ENCODE results near the gene GNAS-AS1. TPM values are rescaled to one million over a fixed set of nuclear protein-coding genes. Genes with fewer than 3 reads are reported as not detected.

The GNAS-AS1 gene
- total RNA-seq, 1 experiment from 2014 or later: 4.0 TPM

DNA sequence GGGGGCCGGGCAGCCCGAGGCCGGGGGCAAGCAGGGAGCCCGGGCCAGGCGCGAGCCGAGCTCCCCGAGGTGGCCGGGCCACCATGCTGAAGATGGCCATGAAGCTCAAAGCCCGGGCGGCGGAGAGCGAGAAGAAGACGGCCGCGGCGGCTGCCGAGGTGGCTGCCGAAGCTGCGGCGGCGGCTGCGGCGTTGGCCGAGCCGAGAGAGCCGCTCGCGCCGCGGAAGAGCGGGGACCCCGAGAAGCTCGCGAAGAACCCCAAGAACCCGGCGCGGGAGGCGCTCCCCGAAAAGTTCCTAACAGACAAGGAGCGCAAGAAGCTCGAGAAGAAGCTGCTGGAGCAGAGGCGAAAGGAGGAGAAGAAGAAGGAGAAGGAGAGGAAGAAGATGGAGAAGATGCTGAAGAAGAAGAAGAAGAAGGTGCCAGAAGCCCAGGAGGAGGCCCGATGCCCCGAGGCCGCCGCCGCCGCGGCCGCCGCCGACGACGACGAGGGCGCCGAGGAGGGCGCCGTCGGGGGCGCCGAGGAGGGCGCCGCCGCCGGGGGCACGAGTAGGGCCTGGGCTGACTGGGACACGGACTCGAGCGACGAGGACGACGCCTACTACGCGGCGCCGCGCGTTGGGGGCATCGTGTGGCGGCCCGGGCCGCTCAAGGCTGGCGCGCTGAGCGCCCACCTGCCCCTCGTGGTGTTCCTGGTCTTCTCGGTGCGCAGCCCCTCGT is 39.3 kb upstream of the GNAS-AS1 start:
- Histone ChIP-seq H3K27me3 (ENCODE audit: low read length) (no peaks in the 10 kb centered on the region), H3K4me3 (ENCODE audit: low read length) (peak overlapping the region; percentile 74), H3K9me2 (replicated peaks; ENCODE audit: insufficient read depth, low read length) (no peaks in the 10 kb centered on the region), H3K4me2 (ENCODE audit: low read depth, low read length, poor library complexity, severe bottlenecking) (peak overlapping the region; percentile 93), H3K9me3 (ENCODE audit: low read length) (no peaks in the 10 kb centered on the region), H3K27ac (ENCODE audit: low read length) (peak overlapping the region; percentile 85), H3K4me1 (ENCODE audit: low read length) (peaks cover 37% of the 10 kb centered on the region), H4K20me1 (ENCODE audit: insufficient read depth, low read depth, low read length) (peaks cover 16% of the 10 kb centered on the region), H3K9ac (ENCODE audit: low read length) (peak overlapping the region; percentile 86), H3K36me3 (ENCODE audit: insufficient read depth, low read length) (peaks cover 9% of the 10 kb centered on the region; the same call in 1 of the 2 replicates), H2AFZ (ENCODE audit: low read length) (no peak overlapping the region; the same call in 1 of the 2 replicates), H3K79me2 (ENCODE audit: low read length) (peaks cover 47% of the 10 kb centered on the region)
- DNase-seq: no peak

DNA sequence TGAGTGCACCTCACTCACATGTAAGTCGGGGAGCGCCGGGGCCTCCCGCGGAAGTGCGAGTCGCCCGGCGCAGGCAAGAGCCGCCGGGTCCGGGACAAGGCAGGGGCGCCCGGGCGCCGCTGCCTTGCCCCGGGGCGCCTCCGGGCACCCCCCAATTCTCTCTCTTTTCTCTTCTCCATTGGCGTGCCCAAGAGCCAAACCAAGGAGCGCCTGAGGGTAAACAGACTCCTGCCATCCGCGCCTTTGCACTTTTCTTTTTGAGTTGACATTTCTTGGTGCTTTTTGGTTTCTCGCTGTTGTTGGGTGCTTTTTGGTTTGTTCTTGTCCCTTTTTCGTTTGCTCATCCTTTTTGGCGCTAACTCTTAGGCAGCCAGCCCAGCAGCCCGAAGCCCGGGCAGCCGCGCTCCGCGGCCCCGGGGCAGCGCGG is 38.6 kb upstream of the GNAS-AS1 start:
- peaks cover 3% of the 10 kb centered on the region; the same call in 1 of the 2 replicates for H3K36me3 ChIP-seq (ENCODE audit: insufficient read depth, low read length)

DNA sequence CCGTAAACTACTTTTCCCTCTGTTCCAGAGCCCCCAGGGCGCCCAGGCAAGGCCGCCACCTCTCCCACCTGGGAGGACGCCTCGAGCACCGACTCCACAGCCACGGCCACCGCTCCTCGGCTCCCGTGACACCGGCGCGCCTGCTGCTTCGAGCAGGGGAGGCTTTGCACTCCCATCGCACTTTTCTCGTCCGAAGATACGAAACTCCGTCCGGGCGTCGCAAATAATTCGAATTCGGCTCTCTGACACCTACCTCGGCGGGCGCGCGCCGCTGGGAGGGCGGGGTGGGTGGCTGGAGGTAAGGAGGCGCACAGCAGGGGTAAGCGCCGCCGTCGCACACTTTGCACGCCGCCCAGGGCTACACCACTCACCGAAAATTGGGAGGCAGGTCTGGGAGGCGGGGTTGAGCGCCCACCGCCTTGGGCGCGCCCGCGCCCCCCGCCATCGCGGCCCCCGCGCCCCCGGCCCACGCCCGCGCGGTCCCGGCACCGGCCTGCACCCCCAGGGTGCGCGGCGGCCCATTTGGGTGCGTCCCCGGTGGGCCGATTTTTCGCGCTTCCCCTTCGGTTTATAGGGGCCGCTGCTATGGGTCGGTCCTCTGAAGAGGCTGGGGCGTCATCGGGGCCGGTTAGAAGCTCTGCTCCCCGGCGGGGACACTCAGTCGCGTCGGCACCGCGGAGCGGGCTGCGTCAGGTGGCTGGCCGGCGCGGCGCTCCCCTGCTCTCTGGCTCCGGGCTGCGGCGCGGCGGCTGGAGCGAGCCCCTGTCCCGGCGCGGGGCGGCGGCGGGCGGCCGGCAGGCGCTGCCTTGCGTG is 38.0 kb upstream of the GNAS-AS1 start:
- Histone ChIP-seq H3K9ac (ENCODE audit: low read length) (peak overlapping the region; percentile 86), H3K79me2 (ENCODE audit: low read length) (peaks cover 35% of the 10 kb centered on the region), H4K20me1 (ENCODE audit: insufficient read depth, low read depth, low read length) (peaks cover 4% of the 10 kb centered on the region; the same call in 1 of the 2 replicates), H3K27me3 (ENCODE audit: low read length) (no peaks in the 10 kb centered on the region), H3K4me2 (ENCODE audit: low read depth, low read length, poor library complexity, severe bottlenecking) (peak overlapping the region; percentile 93), H3K9me2 (replicated peaks; ENCODE audit: insufficient read depth, low read length) (no peaks in the 10 kb centered on the region), H3K4me1 (ENCODE audit: low read length) (peaks cover 25% of the 10 kb centered on the region), H3K4me3 (ENCODE audit: low read length) (peak overlapping the region; percentile 87), H3K36me3 (ENCODE audit: insufficient read depth, low read length) (no peaks in the 10 kb centered on the region), H3K27ac (ENCODE audit: low read length) (no peak overlapping the region), H3K9me3 (ENCODE audit: low read length) (no peaks in the 10 kb centered on the region), H2AFZ (ENCODE audit: low read length) (0 out of 2 replicates have a peak overlapping the region, but pooled peaks have one; percentile 56)
- DNase-seq: peak; percentile 91

More for the DNA sequence above, 38.6 kb upstream of the GNAS-AS1 start:
- peak overlapping the region; percentile 93 for H3K4me2 ChIP-seq (ENCODE audit: low read depth, low read length, poor library complexity, severe bottlenecking)
- H3K9ac ChIP-seq (ENCODE audit: low read length): peak overlapping the region; percentile 86
- H3K27ac ChIP-seq (ENCODE audit: low read length): peak overlapping the region; percentile 85
- peaks cover 31% of the 10 kb centered on the region for H3K4me1 ChIP-seq (ENCODE audit: low read length)
- no peaks in the 10 kb centered on the region for H3K9me2 ChIP-seq (replicated peaks; ENCODE audit: insufficient read depth, low read length)
- H3K79me2 ChIP-seq (ENCODE audit: low read length): peaks cover 41% of the 10 kb centered on the region
- H3K4me3 ChIP-seq (ENCODE audit: low read length): peak overlapping the region; percentile 74
- H2AFZ ChIP-seq (ENCODE audit: low read length): no peak overlapping the region
- no peak for DNase-seq
- H3K9me3 ChIP-seq (ENCODE audit: low read length): no peaks in the 10 kb centered on the region
- H3K27me3 ChIP-seq (ENCODE audit: low read length): no peaks in the 10 kb centered on the region
- peaks cover 10% of the 10 kb centered on the region for H4K20me1 ChIP-seq (ENCODE audit: insufficient read depth, low read depth, low read length)

DNA sequence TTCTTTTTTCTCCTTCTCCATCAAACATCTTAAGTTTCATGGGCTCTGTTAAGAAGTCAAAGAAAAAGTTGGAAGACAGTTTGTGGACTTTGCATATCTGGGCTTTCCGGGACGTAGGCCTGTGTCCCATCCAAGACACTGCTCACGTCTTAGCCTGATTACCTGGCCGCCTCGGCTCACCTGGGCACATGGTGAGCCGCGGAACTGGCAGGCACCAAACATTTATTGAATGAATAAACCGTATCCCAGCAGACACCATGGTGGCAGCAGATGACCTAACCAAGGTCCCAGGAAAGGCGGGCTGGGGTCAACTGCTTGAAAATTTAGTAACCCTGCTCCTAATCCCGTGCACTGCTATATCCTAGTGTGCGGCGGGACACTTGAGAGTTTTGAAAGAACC is 37.4 kb upstream of the GNAS-AS1 start:
- Histone ChIP-seq H4K20me1 (ENCODE audit: insufficient read depth, low read depth, low read length) (no peaks in the 10 kb centered on the region), H2AFZ (ENCODE audit: low read length) (0 out of 2 replicates have a peak overlapping the region, but pooled peaks have one; percentile 56)

DNA sequence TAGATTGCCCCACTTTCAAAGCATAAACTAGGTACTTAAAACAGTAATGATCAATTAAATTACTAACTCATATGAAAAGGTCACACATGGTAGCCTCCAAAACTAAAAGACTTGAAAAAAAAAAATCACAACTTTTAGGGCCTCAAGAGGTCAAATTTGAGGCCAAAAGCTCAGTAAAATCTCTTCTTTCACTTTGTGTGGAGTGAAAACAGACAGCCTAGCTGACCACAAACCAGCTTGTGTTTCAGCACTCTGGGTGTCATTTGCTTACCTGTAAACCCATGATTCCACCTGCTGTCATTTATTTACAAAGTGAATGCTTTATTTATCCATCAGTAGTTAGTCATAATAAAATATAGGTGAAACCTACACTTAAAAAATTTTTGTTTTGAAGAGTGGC is 35.8 kb upstream of the GNAS-AS1 start:
- Histone ChIP-seq H3K27ac (ENCODE audit: low read length) (no peak overlapping the region), H3K9me3 (ENCODE audit: low read length) (no peaks in the 10 kb centered on the region), H3K4me1 (ENCODE audit: low read length) (peaks cover 13% of the 10 kb centered on the region), H3K27me3 (ENCODE audit: low read length) (no peaks in the 10 kb centered on the region), H3K9ac (ENCODE audit: low read length) (no peak overlapping the region), H3K9me2 (replicated peaks; ENCODE audit: insufficient read depth, low read length) (no peaks in the 10 kb centered on the region), H3K79me2 (ENCODE audit: low read length) (peaks cover 16% of the 10 kb centered on the region), H2AFZ (ENCODE audit: low read length) (no peak overlapping the region), H3K4me2 (ENCODE audit: low read depth, low read length, poor library complexity, severe bottlenecking) (no peak overlapping the region), H3K4me3 (ENCODE audit: low read length) (no peak overlapping the region), H3K36me3 (ENCODE audit: insufficient read depth, low read length) (no peaks in the 10 kb centered on the region), H4K20me1 (ENCODE audit: insufficient read depth, low read depth, low read length) (no peaks in the 10 kb centered on the region)
- no peak for DNase-seq

More for the DNA sequence above, 37.4 kb upstream of the GNAS-AS1 start:
- Histone ChIP-seq H3K27ac (ENCODE audit: low read length) (no peak overlapping the region), H3K4me2 (ENCODE audit: low read depth, low read length, poor library complexity, severe bottlenecking) (peak overlapping the region; percentile 92), H3K9me3 (ENCODE audit: low read length) (no peaks in the 10 kb centered on the region), H3K4me1 (ENCODE audit: low read length) (peaks cover 19% of the 10 kb centered on the region), H3K4me3 (ENCODE audit: low read length) (peak overlapping the region; percentile 87), H3K27me3 (ENCODE audit: low read length) (no peaks in the 10 kb centered on the region), H3K79me2 (ENCODE audit: low read length) (peaks cover 29% of the 10 kb centered on the region), H3K9ac (ENCODE audit: low read length) (peak overlapping the region; percentile 82), H3K9me2 (replicated peaks; ENCODE audit: insufficient read depth, low read length) (no peaks in the 10 kb centered on the region), H3K36me3 (ENCODE audit: insufficient read depth, low read length) (no peaks in the 10 kb centered on the region)
- DNase-seq: peak; percentile 41

DNA sequence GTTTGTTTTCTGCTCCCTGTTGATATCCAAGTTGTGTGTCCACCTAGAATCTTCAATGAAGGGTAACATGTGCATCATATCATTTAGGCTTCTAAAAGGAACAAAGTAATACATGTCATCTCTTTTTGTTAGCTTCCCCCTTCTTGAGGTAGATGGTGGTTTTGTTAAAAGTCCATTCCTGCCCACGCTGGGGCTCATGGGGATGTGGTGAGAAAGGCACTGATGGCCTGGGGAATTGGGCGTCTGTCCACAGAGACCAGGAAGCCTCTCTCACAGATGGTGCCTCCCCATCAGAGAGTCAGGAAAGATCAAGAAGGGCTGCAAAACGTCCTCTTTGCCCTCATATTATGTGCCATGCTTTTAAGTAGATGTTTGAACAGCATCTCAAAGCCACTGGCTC is 34.3 kb upstream of the GNAS-AS1 start:
- DNase-seq: no peak
- no peaks in the 10 kb centered on the region for H3K9me2 ChIP-seq (replicated peaks; ENCODE audit: insufficient read depth, low read length)
- H3K9me3 ChIP-seq (ENCODE audit: low read length): no peaks in the 10 kb centered on the region
- H3K4me3 ChIP-seq (ENCODE audit: low read length): no peak overlapping the region
- no peak overlapping the region for H2AFZ ChIP-seq (ENCODE audit: low read length)
- H3K4me2 ChIP-seq (ENCODE audit: low read depth, low read length, poor library complexity, severe bottlenecking): no peak overlapping the region
- no peaks in the 10 kb centered on the region for H4K20me1 ChIP-seq (ENCODE audit: insufficient read depth, low read depth, low read length)
- H3K4me1 ChIP-seq (ENCODE audit: low read length): peaks cover 7% of the 10 kb centered on the region; the same call in 1 of the 2 replicates
- no peak overlapping the region for H3K27ac ChIP-seq (ENCODE audit: low read length)
- no peak overlapping the region for H3K9ac ChIP-seq (ENCODE audit: low read length)
- peaks cover 10% of the 10 kb centered on the region for H3K79me2 ChIP-seq (ENCODE audit: low read length)
- H3K36me3 ChIP-seq (ENCODE audit: insufficient read depth, low read length): no peaks in the 10 kb centered on the region
- H3K27me3 ChIP-seq (ENCODE audit: low read length): no peaks in the 10 kb centered on the region

DNA sequence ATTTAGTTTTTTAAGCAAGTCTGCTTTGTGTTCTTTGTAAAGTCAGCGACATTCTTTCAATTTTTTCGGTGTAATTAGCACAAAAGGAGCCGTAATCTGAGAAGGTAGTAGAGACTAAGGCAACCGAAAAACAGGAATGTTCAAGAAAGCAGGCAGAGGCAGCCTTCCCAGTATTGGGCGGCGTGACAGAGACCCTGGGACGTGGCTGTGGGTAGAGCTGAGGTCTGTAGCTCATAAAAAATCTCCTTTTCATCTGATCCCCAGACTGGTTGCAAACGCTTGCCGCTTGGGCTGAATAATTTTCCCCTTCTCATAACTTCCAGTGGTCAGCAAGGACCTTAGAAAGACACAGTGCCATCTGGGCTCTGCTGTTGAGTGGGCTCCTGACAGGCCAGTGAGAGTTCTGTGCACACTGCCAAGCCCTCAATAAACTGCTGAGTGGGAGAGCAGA is 32.6 kb upstream of the GNAS-AS1 start:
- peaks cover 3% of the 10 kb centered on the region for H3K79me2 ChIP-seq (ENCODE audit: low read length)
- no peak overlapping the region for H3K4me3 ChIP-seq (ENCODE audit: low read length)
- no peak overlapping the region for H3K27ac ChIP-seq (ENCODE audit: low read length)
- no peaks in the 10 kb centered on the region for H3K9me2 ChIP-seq (replicated peaks; ENCODE audit: insufficient read depth, low read length)
- DNase-seq: no peak
- H2AFZ ChIP-seq (ENCODE audit: low read length): no peak overlapping the region
- H3K9ac ChIP-seq (ENCODE audit: low read length): no peak overlapping the region
- no peak overlapping the region for H3K4me2 ChIP-seq (ENCODE audit: low read depth, low read length, poor library complexity, severe bottlenecking)
- peaks cover 7% of the 10 kb centered on the region; the same call in 1 of the 2 replicates for H3K4me1 ChIP-seq (ENCODE audit: low read length)
- H4K20me1 ChIP-seq (ENCODE audit: insufficient read depth, low read depth, low read length): no peaks in the 10 kb centered on the region
- no peaks in the 10 kb centered on the region for H3K27me3 ChIP-seq (ENCODE audit: low read length)
- no peaks in the 10 kb centered on the region for H3K36me3 ChIP-seq (ENCODE audit: insufficient read depth, low read length)
- no peaks in the 10 kb centered on the region for H3K9me3 ChIP-seq (ENCODE audit: low read length)

DNA sequence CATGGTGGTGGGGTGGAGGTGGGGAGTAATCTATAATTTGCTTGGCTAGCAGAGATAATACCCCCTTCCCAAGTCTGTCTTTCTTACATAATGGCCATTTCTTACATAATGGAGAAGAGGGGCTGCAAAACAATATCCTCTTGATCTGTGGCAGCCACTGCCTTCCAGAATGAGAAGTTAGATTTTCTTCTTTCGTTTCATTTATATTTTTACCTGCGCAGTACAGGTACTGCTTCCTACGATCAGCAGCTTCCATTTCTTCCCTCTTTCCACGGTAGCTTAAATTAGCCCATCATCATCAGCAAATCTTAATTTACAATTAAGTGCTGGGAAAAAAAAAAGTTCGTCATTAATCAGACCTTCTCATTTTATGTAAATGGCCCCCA is 32.0 kb upstream of the GNAS-AS1 start:
- H3K27ac ChIP-seq (ENCODE audit: low read length): no peak overlapping the region
- no peaks in the 10 kb centered on the region for H3K79me2 ChIP-seq (ENCODE audit: low read length)
- no peak for DNase-seq
- no peak overlapping the region for H3K4me2 ChIP-seq (ENCODE audit: low read depth, low read length, poor library complexity, severe bottlenecking)
- no peak overlapping the region for H2AFZ ChIP-seq (ENCODE audit: low read length)
- H3K4me3 ChIP-seq (ENCODE audit: low read length): no peak overlapping the region
- H3K9me3 ChIP-seq (ENCODE audit: low read length): no peaks in the 10 kb centered on the region
- no peaks in the 10 kb centered on the region for H3K9me2 ChIP-seq (replicated peaks; ENCODE audit: insufficient read depth, low read length)
- no peaks in the 10 kb centered on the region for H4K20me1 ChIP-seq (ENCODE audit: insufficient read depth, low read depth, low read length)
- H3K4me1 ChIP-seq (ENCODE audit: low read length): peaks cover 3% of the 10 kb centered on the region; the same call in 1 of the 2 replicates
- no peaks in the 10 kb centered on the region for H3K36me3 ChIP-seq (ENCODE audit: insufficient read depth, low read length)
- H3K27me3 ChIP-seq (ENCODE audit: low read length): no peaks in the 10 kb centered on the region
- H3K9ac ChIP-seq (ENCODE audit: low read length): no peak overlapping the region

Data from Karpas-422 (cell line).